HG03045 (cell line): ENCODE measurements around the gene ACOD1.
"Not testable (repeated sequence)": the region's sequence is repeated elsewhere in the genome, so short reads cannot be mapped to it uniquely, and the experiment has no call there.

ENCODE experiments used
- ATAC-seq: cut with Tn5 transposase; IDR thresholded peaks from one replicate; pipeline ENCODE4 v1.9.1; 2021; ENCODE audit warnings: mild to moderate bottlenecking, moderate library complexity; ENCODE audit not compliant: unreplicated experiment

ACOD1 gene

GRCh38 chr13:76948149-76948548, at the start of gene ACOD1:
Gene ACOD1, plus strand, starts transcription at chr13:76948511. Its CDS starts 48 bp downstream, at chr13:76948559.
- ATAC-seq, result no peak

GRCh38 chr13:76899066-76899465, 49.2 kb upstream of the ACOD1 start:
- ATAC-seq, result not testable (repeated sequence)

GRCh38 chr13:76903544-76904162, 44.7 kb upstream of the ACOD1 start:
- peak; percentile 83 for ATAC-seq

DNA sequence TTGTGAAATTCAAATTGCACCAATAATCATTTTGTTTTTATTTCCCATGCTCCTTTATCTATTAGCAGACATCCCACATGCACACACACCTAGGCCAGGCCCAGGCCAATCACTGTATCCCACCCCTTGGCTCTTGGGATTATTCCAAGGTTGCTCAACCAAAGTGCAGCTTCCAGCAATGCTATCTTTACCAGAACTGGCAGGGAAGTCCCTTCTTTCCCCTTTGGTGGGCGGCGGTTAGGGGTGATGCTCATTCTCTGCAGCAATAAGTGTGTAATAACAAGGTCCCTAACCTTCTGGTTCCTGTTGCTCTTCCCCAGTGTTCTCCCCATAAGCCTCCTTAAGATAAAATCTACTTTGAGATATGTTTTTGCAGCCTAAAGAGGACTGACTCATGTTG, 43.8 kb upstream of the ACOD1 start:
- ATAC-seq, result no peak

- ATAC-seq, result no peak
These were observed 35.8 kb upstream of the ACOD1 start for GRCh38 chr13:76912476-76912875.

DNA sequence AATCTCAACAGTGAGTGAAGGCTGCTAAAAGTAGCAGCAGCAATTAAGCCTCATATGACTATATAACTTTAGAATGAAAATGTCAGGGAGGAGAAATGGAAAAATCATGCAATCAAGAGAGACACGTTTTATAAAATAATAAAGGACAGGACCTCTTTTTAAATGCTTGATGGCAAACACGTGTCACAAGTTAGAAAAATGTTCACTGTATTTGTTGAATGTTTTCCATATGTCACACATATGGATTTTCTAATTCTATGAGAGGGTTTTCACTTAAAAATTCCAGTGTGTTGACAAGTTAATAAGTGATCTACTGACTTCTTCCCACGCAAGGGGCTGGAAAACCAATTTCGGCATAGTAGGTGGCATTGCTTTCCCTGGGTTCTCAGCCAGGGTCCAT, 34.4 kb upstream of the ACOD1 start:
- no peak for ATAC-seq

DNA sequence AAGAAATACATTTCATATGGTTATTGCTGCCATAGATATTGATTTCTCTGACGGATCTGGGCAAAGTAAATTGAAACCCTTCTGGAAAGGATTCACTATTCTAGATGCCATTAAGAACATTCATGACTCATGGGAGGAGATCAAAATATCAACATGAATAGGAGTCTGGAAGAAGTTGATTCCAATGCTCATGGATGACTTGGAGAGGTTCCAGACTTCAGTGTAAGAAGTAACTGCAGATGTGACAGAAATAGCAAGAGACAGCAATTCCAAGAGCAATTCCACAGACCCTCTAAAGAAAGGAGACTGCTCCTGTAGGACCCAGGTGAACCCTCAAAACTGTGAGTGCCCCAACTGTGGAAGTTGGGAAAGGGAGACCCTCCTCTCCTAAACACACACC, 31.2 kb upstream of the ACOD1 start:
- ATAC-seq, result no peak

DNA sequence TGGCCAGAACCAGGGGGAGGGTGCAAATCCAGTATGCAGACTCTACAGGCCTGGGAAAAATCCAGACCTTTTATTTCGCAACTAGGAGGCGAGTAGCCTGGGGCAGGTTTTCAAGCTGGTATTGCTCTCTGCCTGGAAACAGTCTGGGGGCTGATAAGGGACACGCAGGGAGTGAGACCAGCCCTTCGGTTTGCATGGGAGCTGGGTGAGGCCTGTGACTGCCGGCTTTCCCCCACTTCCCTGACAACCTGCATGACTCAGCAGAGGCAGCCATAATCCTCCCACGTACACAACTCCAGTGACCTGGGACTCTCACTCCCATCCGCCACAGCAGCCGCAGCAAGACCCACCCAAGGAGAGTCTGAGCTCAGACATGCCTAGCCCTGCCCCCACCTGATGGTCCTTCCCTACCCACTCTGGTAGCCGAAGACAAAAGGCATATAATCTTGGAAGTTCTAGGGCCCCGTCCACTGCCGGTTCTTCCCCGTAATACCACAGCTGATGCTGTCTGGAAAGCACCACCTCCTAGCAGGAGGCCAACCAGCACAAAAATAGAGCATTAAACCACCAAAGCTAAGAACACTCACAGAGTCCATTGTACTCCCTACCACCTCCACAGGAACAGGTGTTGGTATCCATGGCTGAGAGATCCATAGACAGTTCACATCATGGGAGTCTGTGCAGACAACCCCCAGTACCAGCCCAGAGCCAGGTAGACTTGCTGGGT, 30.4 kb upstream of the ACOD1 start:
- not testable (repeated sequence) for ATAC-seq

GRCh38 chr13:76921516-76921915, 26.8 kb upstream of the ACOD1 start:
- no peak for ATAC-seq

DNA sequence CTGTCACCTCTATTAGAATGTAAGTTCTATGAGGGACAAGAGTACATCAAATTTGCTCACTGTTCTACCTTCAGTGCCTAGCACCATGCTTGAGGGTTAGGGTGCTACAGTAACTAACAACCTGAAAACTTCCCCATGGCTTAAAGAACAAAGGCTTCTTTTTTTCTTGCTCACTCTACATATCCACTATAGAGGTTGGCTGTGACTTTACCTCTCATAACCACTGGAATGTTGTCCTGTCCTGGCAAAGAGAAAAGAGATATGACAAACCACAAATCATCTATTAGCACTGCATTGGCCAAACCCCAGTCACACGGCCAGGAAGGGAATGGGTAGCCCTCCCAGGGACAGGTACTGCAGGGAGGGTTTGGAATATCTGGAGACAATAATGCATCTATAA, 23.2 kb upstream of the ACOD1 start:
- no peak for ATAC-seq

DNA sequence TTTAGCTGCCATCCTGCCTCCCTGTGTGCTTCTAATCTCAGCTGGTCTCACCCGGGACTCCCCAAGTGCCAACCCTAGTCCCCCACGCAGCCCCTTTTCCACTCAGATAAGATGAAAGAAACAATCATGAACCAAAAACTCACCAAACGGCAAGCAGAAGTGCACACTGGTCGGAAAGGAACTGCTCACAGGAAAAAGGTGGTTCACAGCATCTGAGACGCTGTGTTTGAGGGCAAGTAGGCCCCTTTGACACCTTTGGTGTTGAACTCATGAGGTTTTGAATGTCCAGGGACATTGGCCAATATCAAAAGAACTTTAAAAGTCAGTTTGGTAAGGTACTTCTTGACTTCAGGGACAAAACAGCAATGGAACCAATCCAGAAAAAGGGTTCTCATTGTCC, 20.4 kb upstream of the ACOD1 start:
- ATAC-seq, result no peak

DNA sequence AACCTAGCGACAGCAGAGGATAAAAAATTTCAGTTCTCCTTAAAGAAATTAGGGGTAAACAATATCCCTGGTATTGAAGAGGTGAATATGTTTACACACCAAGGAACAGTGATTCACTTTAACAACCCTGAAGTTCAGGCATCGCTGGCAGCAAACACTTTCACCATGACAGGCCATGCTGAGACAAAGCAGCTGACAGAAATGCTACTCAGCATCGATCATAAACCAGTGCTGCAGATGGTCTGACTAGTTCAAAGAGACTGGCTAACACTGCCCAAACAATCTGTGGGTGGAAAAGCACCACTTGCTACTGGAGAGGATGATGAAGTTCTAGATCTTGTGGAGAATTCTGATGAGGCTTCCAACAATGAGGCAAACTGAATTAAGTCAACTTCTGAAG, 19.9 kb upstream of the ACOD1 start:
- no peak for ATAC-seq

- no peak for ATAC-seq
These were observed 19.0 kb upstream of the ACOD1 start for GRCh38 chr13:76929320-76929719.

- ATAC-seq, result no peak
These were observed 18.4 kb upstream of the ACOD1 start for GRCh38 chr13:76929851-76930374.

GRCh38 chr13:76932076-76932475, 16.2 kb upstream of the ACOD1 start:
- ATAC-seq, result no peak

DNA sequence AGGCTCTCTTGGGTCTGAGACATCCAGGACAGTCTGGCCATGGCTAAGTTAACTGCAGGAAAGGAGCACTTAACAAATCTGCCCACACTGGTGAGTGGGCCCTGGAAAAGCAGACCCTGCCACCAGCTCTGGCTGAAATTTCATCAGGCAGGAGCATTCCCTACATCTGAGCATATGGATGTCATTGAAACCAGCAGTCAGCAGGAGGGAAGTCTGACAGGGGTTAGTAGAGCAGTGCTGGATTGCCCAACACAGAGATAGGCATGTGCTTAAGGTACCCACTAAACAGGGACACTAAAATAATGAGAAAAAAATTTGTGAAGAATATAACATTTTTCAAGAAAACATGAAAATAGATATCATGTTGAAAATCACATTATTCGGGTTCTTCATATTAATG, 13.6 kb upstream of the ACOD1 start:
- no peak for ATAC-seq

DNA sequence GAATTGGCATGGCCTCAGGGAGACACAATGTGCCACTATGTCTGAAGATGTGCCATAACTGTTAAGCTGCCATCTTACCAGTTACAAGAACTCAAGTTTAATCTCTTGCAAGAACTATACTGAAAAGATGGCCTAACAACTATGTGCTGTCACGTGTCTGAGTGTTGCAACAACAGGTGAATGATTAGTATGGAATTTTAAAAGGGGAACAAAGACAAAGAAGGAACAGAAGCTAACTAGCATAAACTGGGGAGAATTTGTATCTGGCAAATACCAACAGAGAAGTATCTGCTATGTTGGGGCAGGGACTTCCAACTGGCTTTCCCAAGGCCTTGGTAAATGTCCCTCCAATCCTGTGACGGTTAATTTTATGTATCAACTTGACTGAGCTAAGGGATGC, 11.5 kb upstream of the ACOD1 start:
- ATAC-seq, result no peak

GRCh38 chr13:76937281-76937820, 11.0 kb upstream of the ACOD1 start:
- no peak for ATAC-seq

DNA sequence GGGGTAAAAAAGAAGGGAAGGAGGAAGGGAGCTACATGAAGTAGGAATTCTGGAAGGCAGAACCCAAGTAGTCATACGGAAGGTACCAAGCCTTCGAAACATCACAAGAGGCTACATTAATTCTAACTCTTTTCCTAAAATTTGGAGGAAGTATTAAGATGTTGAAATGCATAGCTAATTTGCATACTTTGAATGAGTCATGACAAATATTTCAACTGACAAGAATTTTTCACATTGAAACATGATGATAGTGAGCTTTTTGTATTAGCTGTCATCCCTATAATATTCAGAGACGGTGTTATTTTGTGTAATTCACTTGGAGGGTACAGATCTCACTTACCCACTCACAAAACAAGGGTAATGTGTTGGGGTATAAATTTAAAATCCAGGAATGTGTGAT, 9.1 kb upstream of the ACOD1 start:
- no peak for ATAC-seq

DNA sequence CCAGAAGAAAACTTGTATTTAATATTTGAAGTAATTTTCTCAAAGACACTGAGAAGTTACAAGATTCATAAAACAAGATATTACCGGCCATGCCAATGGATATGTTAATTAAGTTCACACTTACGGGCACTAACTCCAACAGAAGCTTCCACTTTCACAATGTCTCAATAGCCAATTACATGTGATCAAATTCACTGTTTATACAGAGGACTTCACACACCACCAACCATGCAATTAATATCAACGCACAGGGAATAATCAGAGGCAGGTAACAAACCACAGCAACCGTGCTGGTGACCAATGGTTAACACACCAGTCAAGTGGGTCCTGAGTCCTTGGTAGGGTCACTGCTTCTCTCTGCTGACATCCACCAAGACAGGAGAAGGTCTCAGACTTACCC, 5.9 kb upstream of the ACOD1 start:
- no peak for ATAC-seq

GRCh38 chr13:76943646-76944045, 4.7 kb upstream of the ACOD1 start:
- no peak for ATAC-seq

DNA sequence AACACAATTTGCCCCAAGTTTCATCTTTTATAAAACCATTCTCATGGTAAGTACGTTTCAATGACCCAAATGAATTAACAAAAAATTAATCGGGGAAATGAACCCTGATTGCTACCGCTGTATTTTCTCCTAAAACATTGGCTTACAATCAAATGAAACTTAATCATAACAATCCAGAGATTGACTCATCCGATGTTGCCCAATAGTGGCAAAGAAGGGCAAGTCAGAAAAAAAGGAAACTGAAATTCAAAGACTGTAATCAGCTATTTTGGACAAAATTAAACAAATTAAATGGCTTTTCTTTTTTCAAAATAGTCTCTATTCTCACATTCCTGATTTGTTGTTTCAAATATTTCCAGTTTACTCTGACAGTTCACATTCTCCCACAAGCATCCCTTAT, 3.9 kb upstream of the ACOD1 start:
- no peak for ATAC-seq
